ENCODE results near the gene SORCS3.
A peak's percentile ranks its signal among the peaks of the same experiment; 100 is the strongest.

Gene SORCS3

DNA sequence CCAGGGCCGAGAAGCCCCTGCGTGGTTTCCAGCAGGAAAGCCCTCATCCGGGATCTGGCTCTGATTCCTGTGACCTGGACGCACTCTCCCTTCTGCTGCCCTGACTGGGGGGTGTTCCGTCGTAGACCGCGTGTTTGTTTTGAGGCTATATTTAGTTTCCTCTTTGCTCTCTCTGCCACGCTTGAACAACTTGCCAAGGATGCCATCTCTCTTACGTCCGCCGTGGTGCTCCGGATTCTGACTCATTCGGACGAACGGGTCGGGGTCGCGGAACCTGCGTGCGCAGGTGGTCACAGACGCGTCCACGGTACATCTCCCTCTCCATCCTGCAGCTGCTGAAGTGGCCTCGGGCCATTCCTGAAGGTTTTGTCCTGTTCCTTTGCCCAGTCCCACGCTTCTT, 10.4 kb upstream of the SORCS3 start:
- Histone ChIP-seq H3K36me3 (ENCODE audit: insufficient read depth, low read length) (no peaks in the 10 kb centered on the region), H3K27me3 (ENCODE audit: control insufficient read depth in 1 of 2, insufficient read depth in 2 of 2, low read length in 2 of 2) (no peaks in the 10 kb centered on the region)

DNA sequence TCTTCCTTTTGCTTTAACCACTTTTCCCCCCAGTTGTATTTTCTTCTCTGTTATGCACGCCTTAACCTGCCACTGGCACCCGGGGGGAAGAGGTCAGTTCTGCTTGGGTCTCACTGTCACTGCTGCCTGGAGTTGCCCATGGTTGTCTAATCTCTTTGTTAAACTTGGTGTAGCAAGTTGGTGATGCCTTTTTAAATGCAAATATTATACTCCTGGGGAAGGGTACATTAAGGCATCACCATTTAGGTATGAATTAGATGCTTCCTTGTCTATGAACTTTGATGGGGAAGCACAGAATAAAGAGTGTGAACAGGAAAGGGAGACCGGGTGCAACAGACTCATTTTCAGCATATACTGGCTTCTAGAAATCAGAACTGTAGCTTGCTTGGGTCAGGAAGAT, 9.1 kb upstream of the SORCS3 start:
- Histone ChIP-seq H3K9me3 (ENCODE audit: low read length) (no peaks in the 10 kb centered on the region), H3K4me3 (ENCODE audit: low read depth in 1 of 2, low read length in 2 of 2) (no peak overlapping the region), H3K27ac (ENCODE audit: low read depth, low read length) (no peak overlapping the region), H3K27me3 (ENCODE audit: control insufficient read depth in 1 of 2, insufficient read depth in 2 of 2, low read length in 2 of 2) (no peaks in the 10 kb centered on the region), H3K4me1 (ENCODE audit: insufficient read depth, low read length) (no peaks in the 10 kb centered on the region), H3K36me3 (ENCODE audit: insufficient read depth, low read length) (no peaks in the 10 kb centered on the region), H3K9ac (ENCODE audit: low read length) (no peak overlapping the region)

More for the DNA sequence above, 10.4 kb upstream of the SORCS3 start:
- H3K9ac ChIP-seq (ENCODE audit: low read length) = no peak overlapping the region
- H3K4me1 ChIP-seq (ENCODE audit: insufficient read depth, low read length) = no peaks in the 10 kb centered on the region
- no peak overlapping the region for H3K27ac ChIP-seq (ENCODE audit: low read depth, low read length)
- no peak overlapping the region for H3K4me3 ChIP-seq (ENCODE audit: low read depth in 1 of 2, low read length in 2 of 2)
- H3K9me3 ChIP-seq (ENCODE audit: low read length) = no peaks in the 10 kb centered on the region

DNA sequence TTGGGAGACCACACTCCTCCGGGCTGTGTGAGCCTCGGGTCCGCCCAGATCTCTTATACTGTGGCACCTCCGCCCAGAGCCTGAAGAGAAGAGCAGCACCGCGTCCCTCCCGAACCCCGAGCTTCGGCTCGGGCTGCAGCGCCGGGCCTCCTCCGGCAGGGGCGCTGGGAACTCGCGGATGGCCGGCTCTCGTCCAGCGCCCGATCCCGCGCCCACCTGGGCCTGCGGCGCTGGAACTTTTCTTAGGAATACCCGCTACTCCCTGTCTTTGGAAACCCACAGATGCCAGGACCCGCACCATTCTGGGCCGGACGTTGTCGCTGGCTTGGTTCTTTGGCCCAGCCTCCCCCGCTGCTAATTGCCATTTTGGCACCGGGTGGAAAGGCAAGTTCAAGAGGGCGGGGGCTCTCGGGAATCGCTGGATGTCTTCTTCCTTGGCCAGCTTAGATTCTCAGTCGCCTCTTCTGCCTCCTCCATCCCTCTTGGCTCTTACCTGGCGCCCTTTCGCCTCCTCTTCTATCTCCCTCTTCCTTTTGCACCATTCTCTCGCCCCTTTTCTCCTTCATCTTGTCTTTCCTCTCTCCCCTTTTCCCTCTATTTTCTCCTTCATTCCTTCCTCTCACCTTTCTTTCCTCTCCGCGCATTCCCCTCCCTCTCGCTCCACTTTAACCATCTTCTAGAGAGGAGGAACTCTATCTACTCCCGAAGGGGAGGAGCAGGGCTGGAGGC, 2.1 kb upstream of the SORCS3 start:
- Histone ChIP-seq H3K27me3 (ENCODE audit: control insufficient read depth in 1 of 2, insufficient read depth in 2 of 2, low read length in 2 of 2) (peaks cover 0 to 36% of the 10 kb centered on the region in 2 donors), H3K36me3 (ENCODE audit: insufficient read depth, low read length) (no peaks in the 10 kb centered on the region), H3K9ac (ENCODE audit: low read length) (no peak overlapping the region), H3K27ac (ENCODE audit: low read depth, low read length) (no peak overlapping the region), H3K4me3 (ENCODE audit: low read depth in 1 of 2, low read length in 2 of 2) (no peak overlapping the region), H3K9me3 (ENCODE audit: low read length) (no peaks in the 10 kb centered on the region), H3K4me1 (ENCODE audit: insufficient read depth, low read length) (no peaks in the 10 kb centered on the region)

DNA sequence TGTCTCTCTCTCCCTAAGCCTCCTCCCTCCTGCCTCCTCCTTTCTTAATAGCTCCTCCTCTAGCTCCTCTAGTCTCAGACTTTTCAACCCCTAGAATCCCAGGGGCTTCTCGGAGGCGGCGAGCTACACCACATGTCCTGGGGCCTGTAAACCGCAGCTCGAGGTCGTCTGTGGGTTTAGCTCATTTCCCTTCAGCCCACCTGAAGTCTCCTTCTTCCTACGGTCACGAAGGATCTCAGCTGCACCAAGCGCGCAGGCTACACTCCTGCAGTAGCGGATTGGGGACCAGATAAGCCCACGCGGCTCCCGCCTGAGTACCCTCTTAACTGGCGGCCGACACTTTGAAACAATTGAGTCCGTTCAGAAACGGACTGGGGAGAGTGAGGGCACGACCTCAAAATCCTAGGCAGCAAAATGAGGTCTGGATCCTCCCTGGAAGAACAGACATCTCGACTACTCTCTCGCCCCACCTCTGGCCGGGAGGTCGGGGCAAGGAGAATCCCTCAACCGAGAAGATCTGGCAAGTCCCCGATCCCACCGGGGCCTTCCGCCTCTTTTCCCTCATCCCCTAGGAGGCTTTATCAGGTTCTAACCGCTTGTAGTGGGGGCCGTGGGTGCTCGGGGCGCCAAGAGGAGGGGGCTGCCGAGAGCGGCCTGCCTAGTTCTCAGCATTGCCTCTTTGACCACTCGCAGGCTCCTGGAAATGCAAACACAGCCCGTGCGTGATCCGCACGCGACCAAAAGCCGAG, 1.3 kb upstream of the SORCS3 start:
- no peak overlapping the region for H3K9ac ChIP-seq (ENCODE audit: low read length)
- peak overlapping the region in 1 of 2 donors; percentile 20 for H3K4me3 ChIP-seq (ENCODE audit: low read depth in 1 of 2, low read length in 2 of 2)
- H3K36me3 ChIP-seq (ENCODE audit: insufficient read depth, low read length) = no peaks in the 10 kb centered on the region
- peaks cover 0 to 36% of the 10 kb centered on the region in 2 donors for H3K27me3 ChIP-seq (ENCODE audit: control insufficient read depth in 1 of 2, insufficient read depth in 2 of 2, low read length in 2 of 2)
- no peak overlapping the region for H3K27ac ChIP-seq (ENCODE audit: low read depth, low read length)
- no peaks in the 10 kb centered on the region for H3K9me3 ChIP-seq (ENCODE audit: low read length)
- no peaks in the 10 kb centered on the region for H3K4me1 ChIP-seq (ENCODE audit: insufficient read depth, low read length)

DNA sequence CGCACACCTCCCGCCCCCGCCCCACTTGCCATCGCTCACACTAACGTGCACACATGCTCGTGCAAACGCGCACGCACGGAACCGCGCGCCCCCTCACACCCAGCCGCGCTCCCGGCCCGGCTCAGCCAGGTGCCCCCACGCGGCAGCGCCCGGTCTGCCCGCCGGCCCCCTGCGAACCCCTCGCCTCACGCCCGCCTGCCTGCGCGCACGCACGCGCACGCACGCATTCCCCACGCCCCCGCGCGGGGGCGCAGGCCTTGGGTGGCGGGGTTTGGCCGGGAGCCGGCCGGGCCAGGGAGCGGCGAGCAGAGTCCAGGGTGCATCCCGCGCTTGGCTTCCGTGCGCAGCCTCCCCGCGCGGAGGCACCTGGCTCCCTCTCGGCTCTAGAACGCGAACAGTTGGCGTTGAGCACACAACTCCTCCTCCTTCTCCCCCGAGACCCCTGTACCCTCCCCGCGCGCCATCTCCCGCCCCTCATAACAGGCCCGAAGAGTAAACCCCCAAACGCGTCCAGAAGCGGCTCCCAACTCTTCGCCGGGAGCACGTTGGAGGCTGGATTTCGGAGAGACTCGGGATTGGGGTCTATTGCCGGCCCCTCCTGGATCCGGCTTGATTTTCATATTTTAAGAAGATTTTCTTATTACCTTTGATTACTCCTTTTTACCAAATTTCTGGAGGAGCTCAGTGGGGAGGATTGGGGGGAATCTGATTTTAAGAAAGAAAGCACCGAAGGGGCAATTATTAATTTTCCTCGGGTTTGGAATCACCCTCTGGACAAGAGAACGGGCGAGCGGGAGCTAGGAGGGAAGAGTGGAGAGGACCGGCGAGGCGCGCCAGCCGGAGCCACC, 527 bp upstream of the SORCS3 start:
- peaks cover 0 to 36% of the 10 kb centered on the region in 2 donors for H3K27me3 ChIP-seq (ENCODE audit: control insufficient read depth in 1 of 2, insufficient read depth in 2 of 2, low read length in 2 of 2)
- H3K36me3 ChIP-seq (ENCODE audit: insufficient read depth, low read length) = no peaks in the 10 kb centered on the region
- H3K27ac ChIP-seq (ENCODE audit: low read depth, low read length) = no peak overlapping the region
- H3K4me1 ChIP-seq (ENCODE audit: insufficient read depth, low read length) = no peaks in the 10 kb centered on the region
- no peak overlapping the region for H3K9ac ChIP-seq (ENCODE audit: low read length)
- no peaks in the 10 kb centered on the region for H3K9me3 ChIP-seq (ENCODE audit: low read length)
- H3K4me3 ChIP-seq (ENCODE audit: low read depth in 1 of 2, low read length in 2 of 2) = peak overlapping the region in 1 of 2 donors; percentile 20

DNA sequence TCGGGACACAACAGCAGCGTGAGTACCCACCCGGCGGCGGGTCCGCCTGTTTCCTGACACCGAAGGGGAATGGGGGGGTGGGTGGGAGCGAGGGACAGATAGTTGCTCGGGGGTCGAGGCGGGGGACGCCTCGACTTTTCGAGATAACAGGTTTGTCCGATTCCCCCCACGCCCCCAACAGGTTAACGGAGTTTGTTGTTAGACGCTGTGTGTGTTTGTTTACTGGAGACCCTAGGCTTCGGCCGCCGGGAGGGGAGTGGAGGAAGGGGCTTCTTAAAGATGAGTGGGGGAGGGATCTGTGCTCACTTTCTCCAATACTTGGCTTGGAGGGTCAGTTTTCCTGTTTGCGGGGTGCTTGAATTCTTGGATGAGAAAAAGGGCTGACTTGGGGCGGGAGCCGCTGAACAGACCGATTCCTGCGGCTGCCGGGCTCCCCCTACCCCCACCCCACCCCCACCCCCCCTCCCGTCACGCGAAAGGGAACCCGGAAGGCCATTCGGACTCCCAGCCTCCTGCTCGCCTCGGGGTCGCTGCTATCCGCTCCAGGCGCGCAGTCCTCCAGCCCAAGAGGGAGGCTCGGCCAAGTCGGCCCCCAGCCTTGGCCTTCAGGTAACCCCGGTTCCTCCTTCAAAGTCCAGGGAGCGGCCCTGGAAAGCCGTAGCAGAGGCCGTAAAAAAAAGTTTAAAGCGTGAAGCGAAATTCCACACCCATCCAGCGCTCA, 1.0 kb downstream of the SORCS3 start:
- H3K4me3 ChIP-seq (ENCODE audit: low read depth in 1 of 2, low read length in 2 of 2) = no peak overlapping the region
- no peak overlapping the region for H3K9ac ChIP-seq (ENCODE audit: low read length)
- no peaks in the 10 kb centered on the region for H3K36me3 ChIP-seq (ENCODE audit: insufficient read depth, low read length)
- H3K27ac ChIP-seq (ENCODE audit: low read depth, low read length) = no peak overlapping the region
- no peaks in the 10 kb centered on the region for H3K4me1 ChIP-seq (ENCODE audit: insufficient read depth, low read length)
- peaks cover 0 to 36% of the 10 kb centered on the region in 2 donors for H3K27me3 ChIP-seq (ENCODE audit: control insufficient read depth in 1 of 2, insufficient read depth in 2 of 2, low read length in 2 of 2)
- no peaks in the 10 kb centered on the region for H3K9me3 ChIP-seq (ENCODE audit: low read length)

DNA sequence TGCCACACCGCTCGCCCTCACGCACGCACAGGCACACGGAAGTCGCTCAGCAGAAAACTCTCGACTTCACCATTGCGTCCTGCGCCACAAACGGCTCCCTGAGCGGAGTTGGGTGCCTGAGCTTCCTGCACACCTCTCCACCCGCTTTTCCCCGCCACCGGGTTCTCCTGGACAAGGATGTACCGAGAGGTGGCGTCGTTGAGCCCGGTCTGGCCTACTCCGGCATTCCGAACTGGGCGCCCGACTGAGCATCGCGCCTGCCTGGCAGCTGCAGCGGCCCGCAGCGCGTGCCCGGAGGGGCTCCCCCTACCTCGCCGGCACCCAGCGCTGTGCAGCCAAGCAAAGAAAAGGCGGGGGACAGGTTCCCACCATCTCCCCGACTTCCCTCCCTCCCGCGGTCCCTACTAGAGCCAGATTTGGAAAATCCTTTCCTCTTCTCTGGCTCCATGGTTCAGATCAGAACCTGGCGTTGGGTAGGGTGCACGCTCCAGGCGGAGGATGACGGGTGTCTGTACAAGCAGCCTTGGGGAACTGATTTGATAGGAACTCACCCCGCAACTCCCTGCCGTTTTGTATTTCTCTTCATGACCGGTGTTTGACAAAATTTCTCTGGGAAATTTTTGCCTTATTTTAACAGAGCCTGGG, 1.7 kb downstream of the SORCS3 start:
- Histone ChIP-seq H3K9ac (ENCODE audit: low read length) (no peak overlapping the region), H3K36me3 (ENCODE audit: insufficient read depth, low read length) (no peaks in the 10 kb centered on the region), H3K27ac (ENCODE audit: low read depth, low read length) (no peak overlapping the region), H3K27me3 (ENCODE audit: control insufficient read depth in 1 of 2, insufficient read depth in 2 of 2, low read length in 2 of 2) (peaks cover 0 to 36% of the 10 kb centered on the region in 2 donors), H3K4me1 (ENCODE audit: insufficient read depth, low read length) (no peaks in the 10 kb centered on the region), H3K4me3 (ENCODE audit: low read depth in 1 of 2, low read length in 2 of 2) (no peak overlapping the region), H3K9me3 (ENCODE audit: low read length) (no peaks in the 10 kb centered on the region)

DNA sequence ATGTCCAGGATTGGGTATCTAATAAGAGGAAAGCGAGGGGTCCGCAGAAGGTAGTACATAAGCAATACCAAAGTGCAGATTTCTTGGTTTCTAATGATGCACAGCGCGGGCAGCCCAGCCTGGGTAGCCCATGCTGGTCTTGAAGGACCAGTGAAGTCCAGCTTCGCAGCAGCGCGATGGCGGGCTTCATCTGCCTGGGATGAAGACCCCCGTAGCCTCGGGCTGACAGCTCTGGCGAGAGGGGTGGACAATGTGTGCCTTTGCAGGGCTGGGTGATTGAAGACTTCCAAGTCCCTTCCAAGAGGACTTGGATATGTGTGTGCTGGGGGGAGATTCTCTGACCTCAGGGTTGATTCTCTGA, 2.2 kb downstream of the SORCS3 start:
- Histone ChIP-seq H3K27ac (ENCODE audit: low read depth, low read length) (no peak overlapping the region), H3K9me3 (ENCODE audit: low read length) (no peaks in the 10 kb centered on the region), H3K9ac (ENCODE audit: low read length) (no peak overlapping the region), H3K4me3 (ENCODE audit: low read depth in 1 of 2, low read length in 2 of 2) (no peak overlapping the region), H3K27me3 (ENCODE audit: control insufficient read depth in 1 of 2, insufficient read depth in 2 of 2, low read length in 2 of 2) (peaks cover 0 to 36% of the 10 kb centered on the region in 2 donors), H3K36me3 (ENCODE audit: insufficient read depth, low read length) (no peaks in the 10 kb centered on the region), H3K4me1 (ENCODE audit: insufficient read depth, low read length) (no peaks in the 10 kb centered on the region)

DNA sequence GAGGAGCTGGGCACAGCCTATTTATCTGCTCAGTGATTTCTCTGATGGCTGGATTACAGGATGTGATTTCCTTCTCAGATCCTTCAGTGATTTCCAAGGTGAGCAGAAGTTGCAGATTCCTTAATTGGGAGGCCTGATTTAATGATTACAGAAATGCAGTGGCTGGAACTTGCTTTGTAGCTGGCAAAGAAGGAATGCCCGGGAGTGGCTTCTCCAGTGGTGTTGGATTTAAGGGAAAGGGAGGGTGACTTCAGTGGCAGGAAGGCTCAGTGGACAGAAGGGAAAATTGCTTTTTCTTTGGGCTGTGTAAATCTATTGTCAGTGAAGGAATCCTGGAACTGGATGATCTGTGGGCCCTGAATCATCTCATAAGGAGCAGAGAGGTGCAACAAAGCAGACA, 5.1 kb downstream of the SORCS3 start:
- no peaks in the 10 kb centered on the region for H3K9me3 ChIP-seq (ENCODE audit: low read length)
- no peak overlapping the region for H3K9ac ChIP-seq (ENCODE audit: low read length)
- H3K4me3 ChIP-seq (ENCODE audit: low read depth in 1 of 2, low read length in 2 of 2) = no peak overlapping the region
- no peaks in the 10 kb centered on the region for H3K4me1 ChIP-seq (ENCODE audit: insufficient read depth, low read length)
- peaks cover 0 to 9% of the 10 kb centered on the region in 2 donors for H3K27me3 ChIP-seq (ENCODE audit: control insufficient read depth in 1 of 2, insufficient read depth in 2 of 2, low read length in 2 of 2)
- no peak overlapping the region for H3K27ac ChIP-seq (ENCODE audit: low read depth, low read length)
- H3K36me3 ChIP-seq (ENCODE audit: insufficient read depth, low read length) = no peaks in the 10 kb centered on the region

DNA sequence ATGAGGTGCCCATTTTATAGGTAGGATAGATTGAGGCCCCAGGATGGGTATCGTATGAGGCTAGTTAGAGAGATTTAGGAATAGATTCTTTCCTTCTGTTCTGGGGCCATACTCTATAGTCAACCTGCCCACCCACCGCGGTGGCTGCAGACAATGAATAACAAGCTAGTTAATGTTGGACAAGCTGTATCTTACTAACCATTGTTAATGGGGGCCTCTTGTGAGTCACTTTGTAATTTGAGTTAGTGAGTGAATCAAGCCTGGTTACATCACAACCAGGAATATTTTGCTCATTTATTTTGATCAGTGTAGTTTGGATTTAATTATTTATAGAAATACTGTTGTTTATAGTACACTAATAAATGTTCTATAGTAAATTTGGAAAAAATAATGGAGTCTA, 7.3 kb downstream of the SORCS3 start:
- Histone ChIP-seq H3K9ac (ENCODE audit: low read length) (no peak overlapping the region), H3K4me3 (ENCODE audit: low read depth in 1 of 2, low read length in 2 of 2) (no peak overlapping the region), H3K4me1 (ENCODE audit: insufficient read depth, low read length) (no peaks in the 10 kb centered on the region), H3K9me3 (ENCODE audit: low read length) (no peaks in the 10 kb centered on the region), H3K36me3 (ENCODE audit: insufficient read depth, low read length) (no peaks in the 10 kb centered on the region), H3K27me3 (ENCODE audit: control insufficient read depth in 1 of 2, insufficient read depth in 2 of 2, low read length in 2 of 2) (no peaks in the 10 kb centered on the region), H3K27ac (ENCODE audit: low read depth, low read length) (no peak overlapping the region)

All from muscle layer of colon (tissue), 2 donors.